ENCODE measurements around the gene RAD9B.
"Not testable (repeated sequence)": the region's sequence is repeated elsewhere in the genome, so short reads cannot be mapped to it uniquely, and the experiment has no call there.

Gene RAD9B

GRCh38 chr12:110498984-110499706, 3.0 kb upstream of the RAD9B start:
- Histone ChIP-seq H3K9ac (ENCODE audit: low read depth, low read length) (no peak overlapping the region), H3K4me2 (ENCODE audit: low read length) (peak overlapping the region; percentile 88), H3K9me3 (replicated peaks; ENCODE audit: low read length) (no peaks in the 10 kb centered on the region), H3K36me3 (ENCODE audit: insufficient read depth, low read length) (peaks cover 16% of the 10 kb centered on the region), H3K4me3 (ENCODE audit: low read length) (no peak overlapping the region), H3K4me1 (ENCODE audit: control insufficient read depth, insufficient read depth, low read length) (peaks cover 28% of the 10 kb centered on the region), H3K27me3 (ENCODE audit: control insufficient read depth, insufficient read depth, low read length) (no peaks in the 10 kb centered on the region)

GRCh38 chr12:110501399-110501751, 756 bp upstream of the RAD9B start:
- Histone ChIP-seq H3K4me1 (ENCODE audit: control insufficient read depth, insufficient read depth, low read length) (peaks cover 28% of the 10 kb centered on the region), H3K4me3 (ENCODE audit: low read length) (peak overlapping the region; percentile 87), H3K4me2 (ENCODE audit: low read length) (peak overlapping the region; percentile 88), H3K9me3 (replicated peaks; ENCODE audit: low read length) (no peaks in the 10 kb centered on the region), H3K9ac (ENCODE audit: low read depth, low read length) (peak overlapping the region; percentile 94), H3K27me3 (ENCODE audit: control insufficient read depth, insufficient read depth, low read length) (no peaks in the 10 kb centered on the region), H3K36me3 (ENCODE audit: insufficient read depth, low read length) (peaks cover under 1% of the 10 kb centered on the region)

DNA sequence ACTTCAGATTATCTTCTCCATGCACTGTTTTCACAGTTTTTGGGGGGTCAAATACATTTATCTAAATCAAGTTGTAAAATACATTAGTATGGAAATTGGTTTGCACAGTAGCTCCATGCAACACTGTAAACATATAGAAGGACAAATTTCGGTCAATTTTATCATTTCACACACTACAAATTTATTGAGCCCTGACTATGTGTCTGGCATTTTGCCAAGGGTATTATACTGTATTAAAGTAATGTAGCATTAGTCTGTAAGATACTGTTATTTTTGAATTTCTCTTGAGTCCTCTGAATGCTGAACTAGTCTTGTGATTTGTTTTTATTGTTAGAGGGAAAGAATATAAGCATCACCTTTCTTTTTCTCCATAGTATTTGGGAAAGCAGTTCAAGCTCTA, 1.3 kb downstream of the RAD9B start:
- H3K4me3 ChIP-seq (ENCODE audit: low read length) = no peak overlapping the region
- no peak overlapping the region for H3K9ac ChIP-seq (ENCODE audit: low read depth, low read length)
- no peak overlapping the region for H3K4me2 ChIP-seq (ENCODE audit: low read length)
- H3K36me3 ChIP-seq (ENCODE audit: insufficient read depth, low read length) = no peaks in the 10 kb centered on the region
- peaks cover 27% of the 10 kb centered on the region for H3K4me1 ChIP-seq (ENCODE audit: control insufficient read depth, insufficient read depth, low read length)
- no peaks in the 10 kb centered on the region for H3K9me3 ChIP-seq (replicated peaks; ENCODE audit: low read length)
- H3K27me3 ChIP-seq (ENCODE audit: control insufficient read depth, insufficient read depth, low read length) = no peaks in the 10 kb centered on the region

- Histone ChIP-seq H3K9me3 (replicated peaks; ENCODE audit: low read length) (no peaks in the 10 kb centered on the region), H3K36me3 (ENCODE audit: insufficient read depth, low read length) (no peaks in the 10 kb centered on the region), H3K9ac (ENCODE audit: low read depth, low read length) (no peak overlapping the region), H3K4me2 (ENCODE audit: low read length) (no peak overlapping the region), H3K27me3 (ENCODE audit: control insufficient read depth, insufficient read depth, low read length) (no peaks in the 10 kb centered on the region), H3K4me1 (ENCODE audit: control insufficient read depth, insufficient read depth, low read length) (peaks cover 8% of the 10 kb centered on the region), H3K4me3 (ENCODE audit: low read length) (no peak overlapping the region)
These were observed 3.2 kb downstream of the RAD9B start for GRCh38 chr12:110505332-110505731.

DNA sequence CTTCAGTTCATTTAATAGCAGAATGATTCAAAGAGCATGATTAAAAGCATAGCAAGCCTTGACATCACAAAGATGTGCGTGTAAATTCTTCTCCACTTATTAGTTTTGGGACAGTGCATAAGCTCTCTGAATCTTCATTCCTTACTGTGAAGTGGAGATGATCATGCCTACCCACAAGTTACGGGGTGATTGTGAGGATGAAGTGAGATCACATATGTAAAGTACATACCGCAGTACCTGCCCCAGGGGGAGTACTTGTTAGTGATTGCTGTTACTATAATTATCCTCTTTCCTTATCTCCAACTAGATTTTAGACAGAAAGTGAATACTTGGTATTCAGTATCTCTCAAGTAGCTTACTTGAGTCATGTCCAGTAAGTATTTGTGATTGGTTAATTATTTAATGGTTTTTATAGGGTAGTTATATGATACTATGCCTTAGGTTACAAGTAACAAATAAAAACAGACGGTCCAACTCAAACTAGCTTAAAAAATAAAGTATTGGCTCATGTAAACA, 6.0 kb downstream of the RAD9B start:
- H3K9me3 ChIP-seq (replicated peaks; ENCODE audit: low read length) = no peaks in the 10 kb centered on the region
- H3K4me1 ChIP-seq (ENCODE audit: control insufficient read depth, insufficient read depth, low read length) = peaks cover 3% of the 10 kb centered on the region
- no peaks in the 10 kb centered on the region for H3K36me3 ChIP-seq (ENCODE audit: insufficient read depth, low read length)
- H3K4me2 ChIP-seq (ENCODE audit: low read length) = no peak overlapping the region
- no peak overlapping the region for H3K9ac ChIP-seq (ENCODE audit: low read depth, low read length)
- H3K4me3 ChIP-seq (ENCODE audit: low read length) = no peak overlapping the region
- no peaks in the 10 kb centered on the region for H3K27me3 ChIP-seq (ENCODE audit: control insufficient read depth, insufficient read depth, low read length)

- Histone ChIP-seq H3K4me1 (ENCODE audit: control insufficient read depth, insufficient read depth, low read length) (peaks cover 3% of the 10 kb centered on the region), H3K27me3 (ENCODE audit: control insufficient read depth, insufficient read depth, low read length) (no peaks in the 10 kb centered on the region), H3K4me3 (ENCODE audit: low read length) (no peak overlapping the region), H3K36me3 (ENCODE audit: insufficient read depth, low read length) (no peaks in the 10 kb centered on the region), H3K9me3 (replicated peaks; ENCODE audit: low read length) (no peaks in the 10 kb centered on the region), H3K9ac (ENCODE audit: low read depth, low read length) (no peak overlapping the region), H3K4me2 (ENCODE audit: low read length) (no peak overlapping the region)
These were observed 11.7 kb downstream of the RAD9B start for GRCh38 chr12:110513842-110514241.

GRCh38 chr12:110514363-110514762, 12.2 kb downstream of the RAD9B start:
- Histone ChIP-seq H3K4me1 (ENCODE audit: control insufficient read depth, insufficient read depth, low read length) (peaks cover 3% of the 10 kb centered on the region), H3K36me3 (ENCODE audit: insufficient read depth, low read length) (no peaks in the 10 kb centered on the region), H3K4me2 (ENCODE audit: low read length) (no peak overlapping the region), H3K27me3 (ENCODE audit: control insufficient read depth, insufficient read depth, low read length) (no peaks in the 10 kb centered on the region), H3K4me3 (ENCODE audit: low read length) (no peak overlapping the region), H3K9ac (ENCODE audit: low read depth, low read length) (no peak overlapping the region), H3K9me3 (replicated peaks; ENCODE audit: low read length) (no peaks in the 10 kb centered on the region)

DNA sequence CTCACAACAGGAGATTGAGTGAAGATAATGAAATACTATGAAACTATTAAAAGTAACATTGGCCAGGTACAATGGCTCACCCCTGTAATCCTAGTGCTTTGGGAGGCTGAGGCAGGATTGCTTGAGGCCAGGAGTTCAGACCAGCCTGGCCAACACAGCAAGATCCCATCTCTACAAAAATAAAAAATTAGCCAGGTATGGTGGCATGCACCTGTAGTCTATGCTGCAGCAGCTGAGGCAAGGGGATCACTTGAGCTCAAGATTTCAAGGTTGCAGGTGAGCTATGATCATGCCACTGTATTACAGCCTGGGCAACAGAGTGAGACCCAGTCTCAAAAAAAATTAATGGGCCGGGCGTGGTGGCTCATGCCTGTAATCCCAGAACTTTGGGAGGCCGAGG, 14.9 kb downstream of the RAD9B start:
- H3K9ac ChIP-seq (ENCODE audit: low read depth, low read length) = no peak overlapping the region
- H3K4me3 ChIP-seq (ENCODE audit: low read length) = no peak overlapping the region
- H3K4me2 ChIP-seq (ENCODE audit: low read length) = no peak overlapping the region
- H3K9me3 ChIP-seq (replicated peaks; ENCODE audit: low read length) = no peaks in the 10 kb centered on the region
- no peaks in the 10 kb centered on the region for H3K27me3 ChIP-seq (ENCODE audit: control insufficient read depth, insufficient read depth, low read length)
- H3K4me1 ChIP-seq (ENCODE audit: control insufficient read depth, insufficient read depth, low read length) = peaks cover 3% of the 10 kb centered on the region
- no peaks in the 10 kb centered on the region for H3K36me3 ChIP-seq (ENCODE audit: insufficient read depth, low read length)

DNA sequence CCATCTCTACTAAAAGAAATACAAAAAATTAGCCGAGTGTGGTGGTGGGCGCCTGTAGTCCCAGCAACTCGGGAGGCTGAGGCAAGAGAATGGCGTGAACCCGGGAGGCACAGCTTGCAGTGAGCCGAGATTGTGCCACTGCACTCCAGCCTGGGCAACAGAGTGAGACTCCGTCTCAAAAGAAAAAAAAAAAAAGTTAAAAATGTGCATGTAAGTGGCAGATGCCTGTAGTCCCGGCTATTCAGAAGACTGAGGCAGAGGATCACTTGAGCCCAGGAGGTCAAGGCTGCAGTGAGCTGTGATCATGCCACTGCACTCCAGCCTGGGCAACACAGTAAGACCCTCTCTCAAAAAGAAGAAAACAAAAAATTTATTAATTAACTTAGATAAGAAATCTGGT, 15.9 kb downstream of the RAD9B start:
- H3K4me2 ChIP-seq (ENCODE audit: low read length); H3K9ac ChIP-seq (ENCODE audit: low read depth, low read length); H3K4me3 ChIP-seq (ENCODE audit: low read length); H3K9me3 ChIP-seq (replicated peaks; ENCODE audit: low read length); H3K27me3 ChIP-seq (ENCODE audit: control insufficient read depth, insufficient read depth, low read length); H3K4me1 ChIP-seq (ENCODE audit: control insufficient read depth, insufficient read depth, low read length); H3K36me3 ChIP-seq (ENCODE audit: insufficient read depth, low read length): not testable (repeated sequence)

DNA sequence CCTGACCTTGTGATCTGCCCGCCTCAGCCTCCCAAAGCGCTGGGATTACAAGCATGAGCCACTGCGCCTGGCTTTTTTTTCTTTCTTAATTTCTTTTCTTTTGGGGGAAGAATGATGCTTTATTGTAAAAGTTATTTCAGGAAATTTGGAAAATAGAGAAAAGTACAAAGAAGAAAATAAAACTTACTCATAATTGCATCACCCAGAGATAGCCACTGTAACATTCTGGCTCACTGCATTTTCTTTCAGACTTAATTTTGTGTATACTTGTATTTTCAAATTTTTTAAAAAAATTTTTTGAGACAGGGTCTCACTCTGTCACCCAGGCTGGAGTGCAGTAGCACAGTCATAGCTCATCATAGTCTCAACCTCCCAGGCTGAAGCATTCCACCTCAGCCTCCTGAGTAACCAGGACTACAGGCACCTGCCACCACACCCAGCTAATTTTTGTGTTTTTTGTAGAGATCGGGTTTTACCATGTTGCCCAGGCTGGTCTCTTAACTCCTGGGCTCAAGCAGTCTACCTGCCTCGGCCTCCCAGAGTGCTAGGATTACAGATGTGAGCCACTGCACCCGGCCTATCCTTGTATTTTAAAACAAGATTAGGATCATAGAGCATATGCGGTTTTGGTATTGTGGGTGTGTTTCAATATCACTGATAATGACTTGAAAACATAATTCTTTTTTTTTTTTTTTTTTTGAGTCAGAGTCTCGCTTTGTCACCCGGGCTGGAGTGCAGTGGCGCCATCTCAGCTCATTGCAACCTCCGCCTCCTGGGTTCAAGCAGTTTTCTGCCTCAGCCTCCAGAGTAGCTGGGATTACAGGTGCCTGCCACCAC, 19.0 kb downstream of the RAD9B start:
- not testable (repeated sequence) for H3K4me3 ChIP-seq (ENCODE audit: low read length); H3K27me3 ChIP-seq (ENCODE audit: control insufficient read depth, insufficient read depth, low read length); H3K4me2 ChIP-seq (ENCODE audit: low read length); H3K4me1 ChIP-seq (ENCODE audit: control insufficient read depth, insufficient read depth, low read length); H3K9me3 ChIP-seq (replicated peaks; ENCODE audit: low read length); H3K9ac ChIP-seq (ENCODE audit: low read depth, low read length); H3K36me3 ChIP-seq (ENCODE audit: insufficient read depth, low read length)

DNA sequence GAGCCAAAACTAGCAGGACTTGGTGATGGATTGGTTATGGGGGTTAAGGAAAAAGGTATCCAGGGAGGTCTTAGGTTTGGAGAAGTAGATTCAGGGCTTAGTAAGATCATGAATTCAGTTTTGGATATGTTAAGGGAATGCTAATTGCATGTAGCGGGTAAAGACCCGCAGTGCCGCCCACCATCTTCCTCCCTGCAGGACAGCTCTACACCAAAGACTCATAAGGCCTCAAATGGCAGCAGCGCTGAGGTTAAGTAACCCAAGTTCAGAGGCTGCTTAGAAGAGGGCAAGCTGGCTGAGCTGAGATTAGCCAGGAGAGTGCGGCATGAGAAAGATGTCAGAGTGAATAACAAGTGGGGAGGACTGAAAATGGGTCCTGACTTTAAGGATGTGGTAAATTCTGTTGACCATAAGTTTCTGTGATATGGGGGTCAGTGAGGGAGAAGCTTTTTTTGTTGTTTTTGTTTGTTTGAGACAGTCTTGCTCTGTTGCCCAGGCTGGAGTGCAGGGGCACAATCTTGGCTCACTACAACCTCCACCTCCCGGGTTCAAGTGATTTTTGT, 26.2 kb downstream of the RAD9B start:
- H3K4me2 ChIP-seq (ENCODE audit: low read length) = no peak overlapping the region
- H3K36me3 ChIP-seq (ENCODE audit: insufficient read depth, low read length) = peaks cover 4% of the 10 kb centered on the region

More for the DNA sequence above, 26.2 kb downstream of the RAD9B start:
- peaks cover 15% of the 10 kb centered on the region for H3K4me1 ChIP-seq (ENCODE audit: control insufficient read depth, insufficient read depth, low read length)
- H3K9me3 ChIP-seq (replicated peaks; ENCODE audit: low read length) = no peaks in the 10 kb centered on the region
- no peak overlapping the region for H3K9ac ChIP-seq (ENCODE audit: low read depth, low read length)
- no peaks in the 10 kb centered on the region for H3K27me3 ChIP-seq (ENCODE audit: control insufficient read depth, insufficient read depth, low read length)
- no peak overlapping the region for H3K4me3 ChIP-seq (ENCODE audit: low read length)

All from skeletal muscle satellite cell (primary cell).